Activated CD4-positive, alpha-beta T cell treated with anti-CD3 and anti-CD28 coated beads, Interleukin-2, Interleukin-4, amounts not matched to agents 100 ng/mL and 50 ng/mL, durations not matched to agents 16 hours and 8 hours (primary cell): Measurements from ENCODE around the gene ZNF614.
A peak's percentile ranks its signal among the peaks of the same experiment; 100 is the strongest.
"Not testable (repeated sequence)": the region's sequence is repeated elsewhere in the genome, so short reads cannot be mapped to it uniquely, and the experiment has no call there.

Experiments
- DNase-seq: peaks from one replicate; pipeline ENCODE4 v3.0.0-alpha.2; 2020; ENCODE audit warnings: low spot score

Gene ZNF614

GRCh38 chr19:52028027-52028779 lies at the start of gene ZNF614:
Gene ZNF614, minus strand, starts transcription at chr19:52028379. Its CDS starts 2,634 bp downstream, at chr19:52025745.
- peak; percentile 84 for DNase-seq

- DNase-seq = no peak
Measured at GRCh38 chr19:52070496-52070895, 42.3 kb upstream of the ZNF614 start.

- DNase-seq = no peak
Measured at GRCh38 chr19:52069653-52070052, 41.5 kb upstream of the ZNF614 start.

- DNase-seq = no peak
Measured at GRCh38 chr19:52066258-52066863, 38.2 kb upstream of the ZNF614 start.

- no peak for DNase-seq
Measured at GRCh38 chr19:52065399-52065798, 37.2 kb upstream of the ZNF614 start.

- DNase-seq = not testable (repeated sequence)
Measured at GRCh38 chr19:52056480-52056879, 28.3 kb upstream of the ZNF614 start.

GRCh38 chr19:52051736-52052135 lies 23.6 kb upstream of the ZNF614 start:
- not testable (repeated sequence) for DNase-seq

GRCh38 chr19:52048555-52049501 lies 20.6 kb upstream of the ZNF614 start, which contains the start of gene ZNF432:
Gene ZNF432, minus strand, starts transcription at chr19:52048838. Its CDS starts 1,970 bp downstream, at chr19:52046868.
- peak; percentile 76 for DNase-seq

- DNase-seq = no peak
Measured at GRCh38 chr19:52039169-52039568, 11.0 kb upstream of the ZNF614 start.

GRCh38 chr19:52034051-52034728 lies 6.0 kb upstream of the ZNF614 start:
- DNase-seq = no peak

- no peak for DNase-seq
Measured at GRCh38 chr19:52028780-52029123, 573 bp upstream of the ZNF614 start.

GRCh38 chr19:52026255-52026990 lies 1.8 kb downstream of the ZNF614 start:
- not testable (repeated sequence) for DNase-seq

GRCh38 chr19:52024478-52024877 lies 3.7 kb downstream of the ZNF614 start:
- DNase-seq = not testable (repeated sequence)

GRCh38 chr19:52022193-52022592 lies 6.0 kb downstream of the ZNF614 start:
- no peak for DNase-seq

- no peak for DNase-seq
Measured at GRCh38 chr19:52020506-52020905, 7.7 kb downstream of the ZNF614 start.

GRCh38 chr19:52010674-52011073 lies 17.5 kb downstream of the ZNF614 start:
- no peak for DNase-seq

- DNase-seq = peak; percentile 84
Measured at GRCh38 chr19:52007806-52008557, 20.2 kb downstream of the ZNF614 start, which contains the start of gene ZNF615. Gene ZNF615, minus strand, starts transcription at chr19:52008211. Its CDS starts 4,500 bp downstream, at chr19:52003711.

- DNase-seq = no peak
Measured at GRCh38 chr19:52007451-52007805, 20.8 kb downstream of the ZNF614 start.

- no peak for DNase-seq
Measured at GRCh38 chr19:51994048-51994644, 34.0 kb downstream of the ZNF614 start.

- no peak for DNase-seq
Measured at GRCh38 chr19:51993422-51993821, 34.8 kb downstream of the ZNF614 start.
